Activated CD8-positive, alpha-beta memory T cell treated with anti-CD3 and anti-CD28 coated beads, Interleukin-2, amount 50 U/mL, for 4 hours (primary cell): ENCODE measurements around the gene HAUS2.

ENCODE experiments used
- DNase-seq: peaks from one replicate; pipeline ENCODE4 v3.0.0-alpha.2; 2020

Gene HAUS2

GRCh38 chr15:42611532-42611931 lies 62.9 kb downstream of the HAUS2 start:
- DNase-seq: no peak

DNA sequence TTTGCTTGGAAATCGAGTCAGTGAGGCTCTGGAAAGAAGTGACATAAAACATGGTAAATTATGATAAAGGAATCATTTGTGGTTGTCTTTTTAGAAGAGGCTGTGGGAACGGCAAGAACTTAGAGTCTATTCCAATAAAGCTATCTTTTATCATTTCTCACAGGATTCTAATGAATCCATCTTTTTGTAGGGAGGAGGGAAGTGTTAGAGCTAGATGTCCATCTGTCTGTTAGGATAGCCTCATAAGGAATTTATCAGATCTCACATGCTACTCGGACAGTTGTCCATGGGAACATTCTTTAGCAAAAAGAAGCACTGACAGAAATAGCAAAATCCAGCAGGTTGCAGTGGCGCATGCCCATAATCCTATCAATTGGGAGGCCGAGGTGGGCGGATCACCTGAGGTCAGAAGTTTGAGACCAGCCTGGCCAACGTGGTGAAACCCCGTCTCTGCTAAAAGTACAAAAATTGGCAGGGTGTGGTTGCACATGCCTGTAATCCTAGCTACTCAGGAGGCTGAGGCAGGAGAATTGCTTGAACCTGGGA lies 63.8 kb downstream of the HAUS2 start:
- DNase-seq: no peak

DNA sequence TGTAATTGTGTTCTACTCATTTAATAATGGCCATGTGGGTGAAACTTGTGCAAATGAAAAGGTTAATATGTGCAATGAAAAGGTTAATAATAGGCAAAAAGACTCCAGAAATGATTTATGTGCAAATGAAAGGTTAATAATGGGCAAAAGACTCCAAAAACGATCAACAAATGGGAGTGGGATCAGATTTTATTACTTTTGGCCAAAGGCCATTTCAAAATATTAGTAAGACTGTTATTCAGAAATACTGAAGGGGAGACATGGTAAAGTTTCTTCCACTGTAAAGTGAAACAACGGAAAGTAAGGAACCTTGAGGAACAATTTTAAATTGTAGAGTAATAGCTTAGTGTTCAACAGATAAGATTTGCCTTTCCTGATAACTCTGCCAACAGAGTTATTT lies 67.5 kb downstream of the HAUS2 start:
- no peak for DNase-seq
